ENCODE results near the gene LENEP. TPM values are rescaled to one million over a fixed set of nuclear protein-coding genes. Genes with fewer than 3 reads are reported as not detected.

LENEP gene
- polyA plus RNA-seq, 2 of the 4 experiments (the other 2 are of a cell fraction): not detected

- peak within 1 kb of the TSS; percentile 99 for H3K4me2 ChIP-seq
- no peaks in the 10 kb centered on the region for H3K9me3 ChIP-seq
- 1% methylated on average over 19 of the region's 35 CpGs for WGBS (ENCODE audit: missing lambda C conversion rate)
- POLR2A ChIA-PET: interaction anchor here (0.5 to 3.1 kb wide), 6 partner anchors 10 to 227 kb away, joined by 3 to 14 read pairs (median 6); no protein-coding TSS in a partner anchor
- peak within 1 kb of the TSS; percentile 98 to 100 for H3K27ac ChIP-seq
- peaks cover 51% of the 10 kb centered on the region for H3K4me1 ChIP-seq
- CTCF ChIA-PET: interaction anchor here (1.0 kb wide), 1 partner anchor 83 kb away, joined by 5 read pairs; no protein-coding TSS in a partner anchor
- TF ChIP-seq KDM5A (IDR thresholded peaks at IDR 0.05) (no peak), ESRRA (IDR thresholded peaks at IDR 0.05; ENCODE audit: borderline replicate concordance, low read length) (no peak), NR3C1 (IDR thresholded peaks at IDR 0.05) (no peak), TP53 (CRISPR knock-in tag; IDR thresholded peaks at IDR 0.05) (no peak), HDAC2 (IDR thresholded peaks at IDR 0.05) (no peak), CTCF (IDR thresholded peaks at IDR 0.05) (no peak), REST (IDR thresholded peaks at IDR 0.05) (no peak), RARB (CRISPR knock-in tag; IDR thresholded peaks at IDR 0.05) (no peak), POLR2A (IDR thresholded peaks at IDR 0.05; ENCODE audit: low read length) (no peak), EP300 (IDR thresholded peaks at IDR 0.05) (no peak), NPAS2 (CRISPR knock-in tag; IDR thresholded peaks at IDR 0.05; ENCODE audit: borderline replicate concordance) (no peak), MAZ (IDR thresholded peaks at IDR 0.05; ENCODE audit: borderline replicate concordance, low read depth, low read length) (0 out of 2 replicates have a peak, but pooled peaks have one; percentile 12), PHF8 (IDR thresholded peaks at IDR 0.05; ENCODE audit: borderline replicate concordance, low read depth) (peak; percentile 42; the same call in 1 of the 2 replicates), E2F6 (IDR thresholded peaks at IDR 0.05; ENCODE audit: borderline replicate concordance, low read depth) (no peak), RNF2 (IDR thresholded peaks at IDR 0.05; ENCODE audit: borderline replicate concordance, low read depth) (no peak), BCL3 (IDR thresholded peaks at IDR 0.05) (0 out of 3 replicates have a peak, but pooled peaks have one; percentile 26), ZSCAN20 (CRISPR knock-in tag; IDR thresholded peaks at IDR 0.05) (no peak), HOXB13 (CRISPR knock-in tag; IDR thresholded peaks at IDR 0.05; ENCODE audit: low read depth) (no peak), CBX8 (IDR thresholded peaks at IDR 0.05) (no peak), HES2 (IDR thresholded peaks at IDR 0.05) (no peak), RFX5 (IDR thresholded peaks at IDR 0.05) (no peak)
- TF ChIP-seq, protein P1, sequence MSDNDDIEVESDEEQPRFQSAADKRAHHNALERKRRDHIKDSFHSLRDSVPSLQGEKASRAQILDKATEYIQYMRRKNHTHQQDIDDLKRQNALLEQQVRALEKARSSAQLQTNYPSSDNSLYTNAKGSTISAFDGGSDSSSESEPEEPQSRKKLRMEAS (IDR thresholded peaks at IDR 0.05): no peak; the same call in 1 of the 2 replicates
- peak in 1 of 2 experiments; percentile 57 for DNase-seq (ENCODE audit: low read depth in 1 of 2, low spot score in 1 of 2)
- peak within 1 kb of the TSS; percentile 80 for H3K4me3 ChIP-seq
- no peak for FAIRE-seq
- peak; percentile 1 to 4; a peak in 3 of 6 replicates for ATAC-seq
Measured at GRCh38 chr1:155002464-155003226, 9.3 kb downstream of the LENEP start, which contains the start of gene ZBTB7B. Gene ZBTB7B, plus strand, starts transcription at chr1:155002802. Its CDS starts 11,859 bp downstream, at chr1:155014661.

Measured in A549 (cell line).